Tibial nerve (tissue), 4 donors: ENCODE measurements around the gene ZNF786. TPM values are rescaled to one million over a fixed set of nuclear protein-coding genes. Genes with fewer than 3 reads are reported as not detected.
"Not testable (repeated sequence)": the region's sequence is repeated elsewhere in the genome, so short reads cannot be mapped to it uniquely, and the experiment has no call there.

Source experiments
- DNase-seq, 2 donors: peaks; one replicate each; pipeline ENCODE4 v3.0.0-alpha.2; 2019; ENCODE audit warnings: low spot score in 2 of 2
- H3K27ac ChIP-seq, 4 donors: fragments of 200-600 bp; sonication (generic) in 3 of 4; one replicate each; pipeline ENCODE4 v1.5.1; 2017 to 2019; ENCODE audit warnings: mild to moderate bottlenecking in 1 of 4
- H3K27me3 ChIP-seq, 2 donors: fragments of 200-600 bp; sonication (generic) in 1 of 2; one replicate each; pipeline versions ENCODE4 v1.5.1 to v1.6.0; 2017 to 2019
- H3K36me3 ChIP-seq, 3 donors: fragments of 200-600 bp; sonication (generic); one replicate each; pipeline ENCODE4 v1.5.1; 2018 to 2019
- H3K4me1 ChIP-seq, 4 donors: fragments of 200-600 bp; sonication (generic) in 3 of 4; one replicate each; pipeline ENCODE4 v1.5.1; 2017 to 2019
- H3K4me3 ChIP-seq, 4 donors: fragments of 200-600 bp; sonication (generic) in 3 of 4; one replicate each; pipeline ENCODE4 v1.5.1; 2017 to 2019; ENCODE audit warnings: mild to moderate bottlenecking in 1 of 4, moderate library complexity in 1 of 4
- H3K9me3 ChIP-seq, 4 donors: fragments of 200-600 bp; sonication (generic) in 3 of 4; one replicate each; pipeline ENCODE4 v1.5.1; 2017 to 2019
- CTCF ChIP-seq, 5 experiments: fragments of 200-600 bp in 3 of 5; fragments of 450-650 bp in 2 of 5; sonication (generic) in 3 of 5; IDR thresholded peaks; one replicate each; pipeline ENCODE4 v1.5.1; 2016 to 2019; ENCODE audit warnings: antibody characterized with exemption in 5 of 5, mild to moderate bottlenecking in 3 of 5, moderate library complexity in 2 of 5
- EP300 ChIP-seq, 2 donors: sonication (generic); formaldehyde crosslinking; IDR thresholded peaks; one replicate each; pipeline ENCODE4 v1.6.1; 2017; ENCODE audit warnings: antibody characterized with exemption in 2 of 2, mild to moderate bottlenecking in 1 of 2
- POLR2A ChIP-seq, 2 donors: fragments of 450-650 bp; IDR thresholded peaks; one replicate each; pipeline ENCODE4 v1.6.1; 2017; ENCODE audit warnings: antibody characterized with exemption in 2 of 2, mild to moderate bottlenecking in 2 of 2, moderate library complexity in 2 of 2
- WGBS, 2 donors: methylation state at CpG; one replicate each; pipeline ENCODE4 v1.1.5; 2018; 5-methylcytosine and 5-hydroxymethylcytosine counted together
- total RNA-seq, 4 donors: library from RNA; depleted of rRNA; stranded (reverse); fragments of >200 nt; gene quantifications; one replicate each; pipeline ENCODE4 v1.1.0, GENCODE V29; 2016

Gene ZNF786
- total RNA-seq, 4 donors from 2014 or later = 6.9 to 9.0 (median 8.5) TPM

GRCh38 chr7:149063476-149063875 lies 27.0 kb downstream of the ZNF786 start:
- no peak for TF ChIP-seq CTCF (IDR thresholded peaks at IDR 0.05)
- peak in 1 of 2 donors; percentile 21 for TF ChIP-seq EP300 (IDR thresholded peaks at IDR 0.05)
- Histone ChIP-seq H3K27me3 (no peaks in the 10 kb centered on the region), H3K36me3 (peaks cover 0 to 13% (median 0%) of the 10 kb centered on the region in 3 donors), H3K4me3 (no peak overlapping the region), H3K4me1 (peaks cover 0 to 9% (median 5%) of the 10 kb centered on the region in 4 donors), H3K9me3 (no peaks in the 10 kb centered on the region), H3K27ac (no peak overlapping the region)
- no peak for DNase-seq

- H3K4me1 ChIP-seq, H3K36me3 ChIP-seq, H3K9me3 ChIP-seq, DNase-seq, H3K4me3 ChIP-seq, H3K27ac ChIP-seq, H3K27me3 ChIP-seq: not testable (repeated sequence)
- WGBS, 2 donors = 84 to 86% methylated on average over 10 of the region's 10 CpGs
Measured at GRCh38 chr7:149062217-149062899, 28.2 kb downstream of the ZNF786 start.

- Histone ChIP-seq H3K4me3 (no peak overlapping the region), H3K4me1 (peaks cover 0 to 6% (median 3%) of the 10 kb centered on the region in 4 donors), H3K27ac (no peak overlapping the region), H3K9me3 (no peaks in the 10 kb centered on the region), H3K27me3 (no peaks in the 10 kb centered on the region), H3K36me3 (no peaks in the 10 kb centered on the region)
- 23 to 50% methylated on average over 1 of the region's 1 CpG for whole genome bisulfite sequencing, 2 donors
- no peak for DNase-seq
- TF ChIP-seq CTCF (IDR thresholded peaks at IDR 0.05) (no peak), POLR2A (IDR thresholded peaks at IDR 0.05) (no peak), EP300 (IDR thresholded peaks at IDR 0.05) (no peak)
Measured at GRCh38 chr7:149060156-149060555, 30.4 kb downstream of the ZNF786 start.

- DNase-seq = no peak
- Histone ChIP-seq H3K36me3 (no peaks in the 10 kb centered on the region), H3K4me1 (no peaks in the 10 kb centered on the region), H3K27ac (no peak overlapping the region), H3K9me3 (no peaks in the 10 kb centered on the region), H3K27me3 (no peaks in the 10 kb centered on the region), H3K4me3 (no peak overlapping the region)
- TF ChIP-seq EP300 (IDR thresholded peaks at IDR 0.05) (no peak), POLR2A (IDR thresholded peaks at IDR 0.05) (no peak)
- 88 to 94% methylated on average over 8 of the region's 8 CpGs for WGBS, 2 donors
Measured at GRCh38 chr7:149053885-149054284, 36.6 kb downstream of the ZNF786 start.

GRCh38 chr7:149053384-149053783 lies 37.1 kb downstream of the ZNF786 start:
- no peaks in the 10 kb centered on the region for H3K4me1 ChIP-seq
- TF ChIP-seq POLR2A (IDR thresholded peaks at IDR 0.05) (no peak), CTCF (IDR thresholded peaks at IDR 0.05) (no peak), EP300 (IDR thresholded peaks at IDR 0.05) (no peak)
- WGBS, 2 donors = 68 to 92% methylated on average over 1 of the region's 1 CpG
- H3K36me3 ChIP-seq = no peaks in the 10 kb centered on the region
- no peak overlapping the region for H3K27ac ChIP-seq
- H3K4me3 ChIP-seq = no peak overlapping the region
- DNase-seq = no peak
- no peaks in the 10 kb centered on the region for H3K9me3 ChIP-seq
- H3K27me3 ChIP-seq = no peaks in the 10 kb centered on the region

GRCh38 chr7:149050941-149051340 lies 39.6 kb downstream of the ZNF786 start:
- no peaks in the 10 kb centered on the region for H3K9me3 ChIP-seq
- WGBS, 2 donors = 90 to 91% methylated on average over 3 of the region's 3 CpGs

More at GRCh38 chr7:149050941-149051340, 39.6 kb downstream of the ZNF786 start:
- H3K27me3 ChIP-seq = no peaks in the 10 kb centered on the region
- DNase-seq = no peak
- TF ChIP-seq EP300 (IDR thresholded peaks at IDR 0.05) (no peak), CTCF (IDR thresholded peaks at IDR 0.05) (no peak), POLR2A (IDR thresholded peaks at IDR 0.05) (no peak)
- no peak overlapping the region for H3K4me3 ChIP-seq
- H3K27ac ChIP-seq = no peak overlapping the region
- no peaks in the 10 kb centered on the region for H3K4me1 ChIP-seq
- no peaks in the 10 kb centered on the region for H3K36me3 ChIP-seq
